Fibroblast of the aortic adventitia (primary cell): ENCODE measurements around the gene LRMDA. TPM values are rescaled to one million over a fixed set of nuclear protein-coding genes. Genes with fewer than 3 reads are reported as not detected.

ENCODE experiments used
- DNase-seq: peaks from one replicate; pipeline ENCODE4 v3.0.0-alpha.2; 2010; ENCODE audit warnings: low read depth
- H3K4me3 ChIP-seq: 2 replicates; pipeline ENCODE4 v1.5.1; 2011; ENCODE audit warnings: low read depth, mild to moderate bottlenecking, control low read depth, low read length, moderate library complexity
- total RNA-seq: library from RNA; depleted of rRNA; stranded (reverse); fragments of >200 nt; gene quantifications from 2 replicates; pipeline ENCODE4 v1.2.3, GENCODE V29; 2012; ENCODE audit warnings: low replicate concordance
- TF ChIP-seq, protein P1 (sequence below): IDR thresholded peaks from 2 replicates; pipeline ENCODE4 v1.5.1; 2011; ENCODE audit warnings: mild to moderate bottlenecking, low read length, control low read depth, inconsistent platforms; ENCODE audit not compliant: insufficient read depth

LRMDA gene
- total RNA-seq, 1 donor = 6.3 TPM

DNA sequence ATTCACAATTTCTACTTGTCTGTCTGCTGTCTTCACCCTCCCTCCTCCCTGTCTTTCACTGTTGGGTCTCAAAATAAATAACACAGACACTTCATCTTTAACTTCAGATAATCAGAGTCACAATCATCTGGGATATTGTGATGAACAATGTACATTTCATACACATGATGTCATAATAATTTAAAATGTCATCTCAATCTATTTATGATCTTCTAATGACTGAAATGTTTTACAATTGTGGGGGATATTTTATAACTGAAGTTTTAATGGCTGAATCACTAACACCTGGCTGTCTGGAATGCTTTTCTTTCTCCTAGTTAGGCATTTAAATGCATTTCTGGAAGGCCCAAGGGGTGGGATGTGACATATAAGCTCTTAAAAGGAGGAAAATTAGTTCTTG lies 859.8 kb downstream of the LRMDA start:
- no peak overlapping the region for H3K4me3 ChIP-seq
- no peak for DNase-seq
- TF ChIP-seq, protein P1, sequence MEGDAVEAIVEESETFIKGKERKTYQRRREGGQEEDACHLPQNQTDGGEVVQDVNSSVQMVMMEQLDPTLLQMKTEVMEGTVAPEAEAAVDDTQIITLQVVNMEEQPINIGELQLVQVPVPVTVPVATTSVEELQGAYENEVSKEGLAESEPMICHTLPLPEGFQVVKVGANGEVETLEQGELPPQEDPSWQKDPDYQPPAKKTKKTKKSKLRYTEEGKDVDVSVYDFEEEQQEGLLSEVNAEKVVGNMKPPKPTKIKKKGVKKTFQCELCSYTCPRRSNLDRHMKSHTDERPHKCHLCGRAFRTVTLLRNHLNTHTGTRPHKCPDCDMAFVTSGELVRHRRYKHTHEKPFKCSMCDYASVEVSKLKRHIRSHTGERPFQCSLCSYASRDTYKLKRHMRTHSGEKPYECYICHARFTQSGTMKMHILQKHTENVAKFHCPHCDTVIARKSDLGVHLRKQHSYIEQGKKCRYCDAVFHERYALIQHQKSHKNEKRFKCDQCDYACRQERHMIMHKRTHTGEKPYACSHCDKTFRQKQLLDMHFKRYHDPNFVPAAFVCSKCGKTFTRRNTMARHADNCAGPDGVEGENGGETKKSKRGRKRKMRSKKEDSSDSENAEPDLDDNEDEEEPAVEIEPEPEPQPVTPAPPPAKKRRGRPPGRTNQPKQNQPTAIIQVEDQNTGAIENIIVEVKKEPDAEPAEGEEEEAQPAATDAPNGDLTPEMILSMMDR = no peak

DNA sequence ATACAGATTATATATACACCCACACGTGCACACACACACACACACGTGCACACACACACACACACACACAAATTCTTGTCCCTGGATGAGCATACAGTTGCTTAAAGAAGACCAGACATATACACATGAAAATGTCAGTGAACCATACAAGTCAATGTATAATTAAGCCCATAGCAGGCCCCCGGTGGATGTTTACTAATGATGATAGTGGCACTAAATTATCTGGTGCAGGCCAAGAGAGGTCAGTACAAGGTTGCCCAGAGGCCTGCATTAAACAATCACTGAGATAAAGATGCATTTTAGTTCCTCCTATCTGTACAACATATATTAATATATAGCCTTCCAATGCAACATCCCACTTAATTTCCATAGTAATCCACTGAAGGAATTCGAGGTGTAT lies 860.5 kb downstream of the LRMDA start:
- DNase-seq = no peak
- no peak overlapping the region for H3K4me3 ChIP-seq
- TF ChIP-seq, protein P1 = no peak

DNA sequence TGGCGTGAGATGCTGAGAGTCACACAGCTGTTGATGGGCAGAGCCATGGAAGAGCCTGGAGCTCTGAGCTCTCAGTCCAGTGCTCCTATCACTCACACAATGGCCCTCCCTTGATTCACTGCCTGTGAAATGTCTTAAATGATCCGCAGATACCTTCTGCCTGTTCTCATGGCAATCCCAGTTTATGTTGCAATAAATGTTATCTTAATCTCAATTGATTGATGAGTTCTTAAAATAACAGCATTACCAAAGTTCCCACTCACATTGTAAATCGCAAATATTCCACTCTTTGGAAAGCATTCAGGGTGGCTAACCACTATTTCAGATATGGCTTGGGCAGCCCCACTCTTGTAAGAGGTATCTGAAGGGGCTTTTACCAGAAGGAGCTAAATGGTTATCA lies 865.5 kb downstream of the LRMDA start:
- peak; percentile 35 for DNase-seq
- TF ChIP-seq, protein P1 = no peak
- H3K4me3 ChIP-seq = no peak overlapping the region

DNA sequence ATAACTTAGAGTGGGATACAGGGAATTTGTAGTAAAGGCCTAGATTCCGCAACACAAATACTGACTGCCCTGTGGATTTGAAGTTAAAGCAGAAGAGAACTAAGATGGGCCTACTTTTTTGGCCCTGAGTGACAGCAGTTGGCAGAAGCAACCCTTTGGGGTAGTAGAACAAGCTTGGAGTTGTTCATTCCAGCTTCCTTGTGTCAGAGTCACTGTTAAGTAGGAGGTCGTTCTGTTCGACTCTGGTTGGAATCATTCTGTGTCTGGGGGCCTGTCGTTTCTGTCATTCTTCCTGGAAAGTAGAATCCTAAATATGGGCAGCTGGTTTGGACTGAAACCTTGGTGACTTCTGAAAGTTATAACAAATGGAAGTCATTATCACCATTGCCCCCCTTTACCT lies 865.9 kb downstream of the LRMDA start:
- no peak for DNase-seq
- TF ChIP-seq, protein P1 = no peak
- no peak overlapping the region for H3K4me3 ChIP-seq

DNA sequence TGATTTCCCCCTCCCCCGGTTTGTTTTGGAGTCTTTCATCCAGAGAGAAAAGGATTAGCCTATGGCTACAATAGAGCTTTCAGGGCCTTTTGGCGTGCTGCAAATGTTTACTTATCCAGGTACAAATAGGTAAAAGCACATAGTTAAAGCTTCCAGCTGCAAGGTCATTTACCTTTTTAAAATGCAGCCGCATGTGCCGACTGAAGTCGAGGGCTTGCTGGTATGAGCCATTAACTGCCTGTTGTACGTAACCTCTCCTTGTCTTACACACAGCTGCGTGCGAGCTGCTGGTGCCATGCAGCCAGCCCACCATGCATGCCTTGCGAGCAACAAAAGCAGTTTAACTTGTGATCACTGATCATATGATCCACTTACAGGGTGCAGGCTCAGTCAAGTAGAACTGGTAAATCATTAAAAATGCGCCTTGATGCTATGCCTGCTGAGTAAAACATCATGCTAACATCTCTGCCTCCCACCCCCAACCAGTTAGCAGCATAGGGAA lies 866.4 kb downstream of the LRMDA start:
- TF ChIP-seq, protein P1 = no peak
- no peak overlapping the region for H3K4me3 ChIP-seq
- no peak for DNase-seq

DNA sequence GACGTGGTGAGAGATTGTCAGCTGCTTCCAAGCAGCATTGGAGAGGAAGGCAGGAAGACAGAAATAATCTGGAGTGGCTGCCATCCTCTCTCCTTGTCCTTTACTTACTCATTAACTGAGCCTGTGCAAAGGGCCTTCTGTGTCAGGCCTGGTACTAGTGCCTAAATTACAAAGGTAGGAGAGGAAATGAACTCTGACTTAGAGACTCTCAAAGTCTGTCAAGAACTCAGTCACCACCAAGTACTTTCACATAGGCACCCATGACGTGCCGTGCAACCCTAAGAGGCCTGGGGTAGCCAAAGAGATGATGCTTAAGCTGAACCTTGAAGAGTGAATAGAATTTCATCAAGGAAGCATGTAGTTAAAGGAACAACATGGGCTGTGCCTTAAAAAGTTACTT lies 866.9 kb downstream of the LRMDA start:
- TF ChIP-seq, protein P1 = no peak
- DNase-seq = no peak
- H3K4me3 ChIP-seq = no peak overlapping the region

DNA sequence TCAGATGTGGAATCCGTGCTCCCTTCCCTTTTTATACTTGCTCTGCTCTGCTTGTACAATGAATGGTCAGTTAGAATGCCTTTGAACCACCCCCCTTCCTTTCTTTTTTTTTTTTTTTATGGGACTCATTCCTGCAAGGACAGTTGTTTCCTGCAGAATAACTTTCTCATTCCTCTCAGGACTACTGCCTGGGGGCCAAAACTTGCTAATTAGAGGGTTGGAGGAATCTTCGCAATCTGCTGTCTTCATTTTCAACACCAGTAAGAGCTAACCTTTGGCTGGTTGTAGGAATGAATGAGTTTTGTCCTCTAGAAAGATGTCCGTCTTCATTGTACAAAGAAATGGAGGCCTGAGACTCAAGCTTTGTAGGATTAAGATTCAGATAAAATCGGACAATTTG lies 868.1 kb downstream of the LRMDA start:
- no peak overlapping the region for H3K4me3 ChIP-seq

More for the DNA sequence above, 868.1 kb downstream of the LRMDA start:
- DNase-seq = no peak
- TF ChIP-seq, protein P1 = no peak
